SH-SY5Y (cell line): ENCODE results near the gene TMEM120B.

Source experiments
- GATA2 ChIP-seq: IDR thresholded peaks from 2 replicates; pipeline ENCODE4 v1.6.1; 2011; ENCODE audit warnings: mild to moderate bottlenecking, low read depth, low read length
- GATA3 ChIP-seq: IDR thresholded peaks from 2 replicates; pipeline ENCODE4 v1.6.1; 2011; ENCODE audit warnings: low read depth, mild to moderate bottlenecking, low read length, moderate library complexity

DNA sequence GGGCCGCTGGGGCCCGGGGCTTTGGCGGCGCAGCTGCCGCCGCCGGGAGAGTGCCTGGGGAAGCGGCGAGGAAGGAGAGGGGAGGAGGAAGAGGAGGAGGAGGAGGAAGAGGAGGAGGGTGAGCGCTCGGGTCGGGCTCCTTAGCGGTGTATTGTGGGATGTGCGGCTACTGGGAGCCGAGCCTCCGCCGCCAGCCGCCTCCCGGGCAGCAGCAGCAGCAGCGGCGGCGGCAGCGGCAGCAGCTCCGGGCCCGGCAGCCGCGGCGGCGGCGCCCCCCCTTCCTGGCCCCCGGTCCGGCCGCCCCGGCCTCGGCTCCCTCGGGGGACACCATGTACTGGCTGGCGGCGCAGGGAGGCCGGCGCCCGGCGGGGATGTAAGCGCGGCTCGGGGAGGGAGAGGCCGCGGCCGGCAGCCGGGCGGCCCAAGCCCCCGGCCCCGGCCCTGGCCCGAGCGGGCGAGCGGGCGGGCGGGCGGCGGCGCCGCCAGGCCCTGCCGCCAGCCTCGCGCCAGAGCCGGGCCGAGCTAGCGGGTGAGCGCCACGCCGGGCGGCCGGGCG is 91.4 kb downstream of the TMEM120B start, which contains the start of gene SETD1B:
- TF ChIP-seq GATA3 (no peak), GATA2 (no peak)
